Measurements from ENCODE around the gene PLAC9.

PLAC9 gene

DNA sequence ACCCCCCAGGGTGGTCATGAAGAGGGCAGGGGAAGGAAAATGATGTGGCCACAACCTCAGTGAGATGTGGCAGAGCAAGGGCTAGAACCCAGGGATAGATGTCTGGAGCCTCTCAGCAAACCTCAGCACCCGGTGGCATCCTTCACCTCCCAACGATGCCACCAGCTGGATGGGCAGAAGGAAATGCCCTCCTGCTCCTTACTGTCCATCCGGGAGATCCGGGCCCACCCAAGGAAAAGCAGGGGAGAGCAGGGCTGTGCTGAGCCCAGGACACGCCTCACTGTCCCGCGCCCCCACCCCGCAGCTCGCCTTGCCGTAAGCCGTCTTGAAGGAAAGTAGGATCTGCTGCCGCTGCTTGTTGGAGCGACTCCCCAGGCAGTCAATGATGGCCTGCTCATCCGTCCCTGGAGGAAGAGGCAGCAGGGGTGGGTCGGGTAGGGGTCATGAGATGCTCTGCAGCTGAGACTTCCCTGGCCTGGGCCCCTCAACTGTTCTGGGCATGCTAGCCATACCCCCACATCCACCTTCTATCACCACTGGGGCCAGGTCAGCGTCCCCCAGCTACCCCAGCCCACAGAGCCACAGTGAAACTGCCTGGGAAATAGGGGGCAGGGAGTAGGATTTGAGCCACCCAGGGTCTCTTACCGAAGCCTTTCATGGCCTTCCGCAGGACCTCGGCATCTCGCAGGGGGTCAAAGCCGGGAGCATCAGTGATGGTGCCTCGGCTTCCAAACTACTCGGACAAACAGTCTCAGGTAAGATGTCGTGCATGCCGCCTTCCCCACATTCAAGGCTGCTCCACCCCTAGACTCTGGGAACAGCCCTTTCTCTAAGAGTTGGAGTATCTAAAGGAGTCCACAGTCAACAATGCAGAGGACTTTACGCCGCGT, 34.3 kb downstream of the PLAC9 start:
- TF ChIP-seq CTCF (IDR thresholded peaks at IDR 0.05; ENCODE audit: low read depth, low read length) (no peak), MAX (IDR thresholded peaks at IDR 0.05; ENCODE audit: low read depth, low read length) (no peak), POLR2A (IDR thresholded peaks at IDR 0.05; ENCODE audit: extremely low read depth, insufficient read length) (no peak), MYC (IDR thresholded peaks at IDR 0.05; ENCODE audit: low read depth, low read length) (no peak)
- H3K4me3 ChIP-seq (ENCODE audit: low read depth, low read length), result no peak overlapping the region
- DNase-seq (ENCODE audit: low read depth), result peak; percentile 39

DNA sequence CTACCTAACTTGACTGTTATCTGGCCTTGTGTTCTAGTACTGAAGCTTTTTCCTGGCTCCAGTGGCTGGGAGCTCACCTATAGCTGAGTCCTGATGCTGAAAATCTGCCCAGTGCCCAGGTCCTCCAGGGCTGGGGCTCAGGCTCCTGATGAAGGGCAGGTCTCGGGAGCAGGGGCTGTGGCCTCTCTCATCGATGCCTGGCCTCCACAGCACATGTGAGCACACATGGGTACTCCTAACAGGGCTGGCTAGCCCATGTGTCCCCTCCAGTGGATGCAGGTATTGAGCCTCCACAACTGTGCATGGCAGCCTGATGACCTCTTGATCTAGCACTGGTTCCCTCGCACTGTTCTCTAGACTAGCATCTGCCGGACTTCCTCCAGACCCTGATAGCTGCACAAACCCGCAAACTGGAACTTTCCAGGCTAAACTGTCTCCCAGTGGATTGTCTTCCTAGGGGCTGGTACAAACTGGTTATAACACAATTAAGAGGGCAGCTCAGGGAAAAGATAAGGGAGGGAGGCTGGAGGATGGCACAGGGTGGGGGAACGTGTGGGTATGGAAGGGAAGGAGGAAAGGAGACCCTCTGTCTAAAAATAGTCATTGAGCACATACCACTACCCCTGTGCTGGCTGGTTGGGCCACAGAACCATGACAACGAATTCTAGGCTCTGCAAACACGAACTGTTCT, 35.1 kb downstream of the PLAC9 start:
- no peak for DNase-seq (ENCODE audit: low read depth)
- no peak overlapping the region for H3K4me3 ChIP-seq (ENCODE audit: low read depth, low read length)
- TF ChIP-seq POLR2A (IDR thresholded peaks at IDR 0.05; ENCODE audit: extremely low read depth, insufficient read length) (no peak), MYC (IDR thresholded peaks at IDR 0.05; ENCODE audit: low read depth, low read length) (no peak), CTCF (IDR thresholded peaks at IDR 0.05; ENCODE audit: low read depth, low read length) (no peak), MAX (IDR thresholded peaks at IDR 0.05; ENCODE audit: low read depth, low read length) (no peak)

- no peak for TF ChIP-seq POLR2A (IDR thresholded peaks at IDR 0.05; ENCODE audit: extremely low read depth, insufficient read length)
- H3K4me3 ChIP-seq (ENCODE audit: low read depth, low read length), result no peak overlapping the region
- no peak for DNase-seq (ENCODE audit: low read depth)
Observed at GRCh38 chr10:80168162-80168511, 35.6 kb downstream of the PLAC9 start.

GRCh38 chr10:80168679-80169380, 36.3 kb downstream of the PLAC9 start:
- H3K4me3 ChIP-seq (ENCODE audit: low read depth, low read length), result no peak overlapping the region
- peak; percentile 32 for TF ChIP-seq CTCF (IDR thresholded peaks at IDR 0.05; ENCODE audit: low read depth, low read length)
- no peak for TF ChIP-seq POLR2A (IDR thresholded peaks at IDR 0.05; ENCODE audit: extremely low read depth, insufficient read length)
- TF ChIP-seq MYC (IDR thresholded peaks at IDR 0.05; ENCODE audit: low read depth, low read length), result no peak
- DNase-seq (ENCODE audit: low read depth), result no peak

GRCh38 chr10:80170026-80170425, 37.5 kb downstream of the PLAC9 start:
- no peak for DNase-seq (ENCODE audit: low read depth)
- TF ChIP-seq MAX (IDR thresholded peaks at IDR 0.05; ENCODE audit: low read depth, low read length) (no peak), CTCF (IDR thresholded peaks at IDR 0.05; ENCODE audit: low read depth, low read length) (no peak), MYC (IDR thresholded peaks at IDR 0.05; ENCODE audit: low read depth, low read length) (no peak), POLR2A (IDR thresholded peaks at IDR 0.05; ENCODE audit: extremely low read depth, insufficient read length) (no peak)
- H3K4me3 ChIP-seq (ENCODE audit: low read depth, low read length), result no peak overlapping the region

DNA sequence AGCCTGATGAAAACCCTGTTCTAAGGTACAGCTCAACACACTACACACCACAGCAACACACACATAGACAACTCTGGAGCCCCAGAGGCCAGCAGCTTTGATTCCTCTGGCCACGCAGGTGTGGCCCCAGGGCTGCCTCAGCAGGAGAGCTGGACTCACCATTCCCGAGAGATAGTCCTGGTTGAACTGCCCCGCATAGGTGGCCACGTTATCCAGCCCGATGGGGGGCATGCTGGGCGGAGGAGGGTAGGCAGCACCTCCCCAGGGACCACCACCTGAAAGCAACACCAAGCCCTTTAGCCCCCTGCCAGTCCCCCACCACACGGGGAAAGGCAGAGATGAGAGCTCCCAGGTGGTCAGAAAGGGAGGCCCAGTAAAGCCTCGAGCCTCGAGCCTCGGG, 38.1 kb downstream of the PLAC9 start:
- no peak overlapping the region for H3K4me3 ChIP-seq (ENCODE audit: low read depth, low read length)
- TF ChIP-seq MYC (IDR thresholded peaks at IDR 0.05; ENCODE audit: low read depth, low read length) (no peak), MAX (IDR thresholded peaks at IDR 0.05; ENCODE audit: low read depth, low read length) (no peak), CTCF (IDR thresholded peaks at IDR 0.05; ENCODE audit: low read depth, low read length) (no peak), POLR2A (IDR thresholded peaks at IDR 0.05; ENCODE audit: extremely low read depth, insufficient read length) (no peak)
- DNase-seq (ENCODE audit: low read depth), result no peak
